ENCODE measurements around the gene UBE2K.
"Not testable (repeated sequence)": the region's sequence is repeated elsewhere in the genome, so short reads cannot be mapped to it uniquely, and the experiment has no call there.

UBE2K gene

GRCh38 chr4:39731908-39732307, 34.0 kb downstream of the UBE2K start:
- no peak for DNase-seq

- DNase-seq, result no peak
Observed at GRCh38 chr4:39732728-39733127, 34.8 kb downstream of the UBE2K start.

GRCh38 chr4:39739591-39739990, 41.7 kb downstream of the UBE2K start:
- not testable (repeated sequence) for DNase-seq

- DNase-seq, result no peak
Observed at GRCh38 chr4:39741401-39741800, 43.5 kb downstream of the UBE2K start.

GRCh38 chr4:39745920-39746319, 48.0 kb downstream of the UBE2K start:
- no peak for DNase-seq

GRCh38 chr4:39750216-39750615, 52.3 kb downstream of the UBE2K start:
- no peak for DNase-seq

- DNase-seq, result no peak
Observed at GRCh38 chr4:39754309-39754708, 56.4 kb downstream of the UBE2K start.

- no peak for DNase-seq
Observed at GRCh38 chr4:39756159-39756558, 58.2 kb downstream of the UBE2K start.

GRCh38 chr4:39758176-39758575, 60.2 kb downstream of the UBE2K start:
- no peak for DNase-seq

- DNase-seq, result no peak
Observed at GRCh38 chr4:39759569-39759968, 61.6 kb downstream of the UBE2K start.

GRCh38 chr4:39761005-39761667, 63.2 kb downstream of the UBE2K start:
- no peak for DNase-seq

GRCh38 chr4:39763714-39764572, 66.0 kb downstream of the UBE2K start:
- DNase-seq, result no peak

- DNase-seq, result no peak
Observed at GRCh38 chr4:39770005-39770404, 72.1 kb downstream of the UBE2K start.

- DNase-seq, result no peak
Observed at GRCh38 chr4:39770471-39770870, 72.5 kb downstream of the UBE2K start.

- DNase-seq, result no peak
Observed at GRCh38 chr4:39770969-39771724, 73.2 kb downstream of the UBE2K start.

- DNase-seq, result not testable (repeated sequence)
Observed at GRCh38 chr4:39781988-39782387, 84.1 kb downstream of the UBE2K start.

GRCh38 chr4:39785083-39785482, 87.1 kb downstream of the UBE2K start:
- no peak for DNase-seq

GRCh38 chr4:39786838-39787237, 88.9 kb downstream of the UBE2K start:
- DNase-seq, result no peak

- no peak for DNase-seq
Observed at GRCh38 chr4:39792128-39792527, 94.2 kb downstream of the UBE2K start.

GRCh38 chr4:39792529-39792928, 94.6 kb downstream of the UBE2K start:
- no peak for DNase-seq

- not testable (repeated sequence) for DNase-seq
Observed at GRCh38 chr4:39792976-39793375, 95.0 kb downstream of the UBE2K start.

- DNase-seq, result no peak
Observed at GRCh38 chr4:39802005-39802404, 104.1 kb downstream of the UBE2K start.

GRCh38 chr4:39808231-39808749, 110.4 kb downstream of the UBE2K start:
- no peak for DNase-seq
